Measurements from ENCODE around the gene MCAT. TPM values are rescaled to one million over a fixed set of nuclear protein-coding genes. Genes with fewer than 3 reads are reported as not detected.

MCAT gene
- total RNA-seq, 1 donor from 2014 or later: 12.7 TPM

- DNase-seq: no peak
- H3K27me3 Mint-ChIP-seq (ENCODE audit: unreplicated experiment): peaks cover 7% of the 10 kb centered on the region
- peaks cover 1% of the 10 kb centered on the region for H3K4me1 Mint-ChIP-seq (ENCODE audit: low read depth, unreplicated experiment)
- peaks cover 3% of the 10 kb centered on the region for H3K9me3 Mint-ChIP-seq (ENCODE audit: unreplicated experiment)
- H3K36me3 Mint-ChIP-seq (ENCODE audit: unreplicated experiment): no peaks in the 10 kb centered on the region
- no peak for TF ChIP-seq CTCF (IDR thresholded peaks at IDR 0.05; ENCODE audit: partially characterized antibody, unreplicated experiment)
- no peak overlapping the region for H3K27ac Mint-ChIP-seq (ENCODE audit: unreplicated experiment)
- no peak overlapping the region for H3K4me3 Mint-ChIP-seq (ENCODE audit: unreplicated experiment)
These were observed 15.7 kb upstream of the MCAT start for GRCh38 chr22:43158778-43159483.

DNA sequence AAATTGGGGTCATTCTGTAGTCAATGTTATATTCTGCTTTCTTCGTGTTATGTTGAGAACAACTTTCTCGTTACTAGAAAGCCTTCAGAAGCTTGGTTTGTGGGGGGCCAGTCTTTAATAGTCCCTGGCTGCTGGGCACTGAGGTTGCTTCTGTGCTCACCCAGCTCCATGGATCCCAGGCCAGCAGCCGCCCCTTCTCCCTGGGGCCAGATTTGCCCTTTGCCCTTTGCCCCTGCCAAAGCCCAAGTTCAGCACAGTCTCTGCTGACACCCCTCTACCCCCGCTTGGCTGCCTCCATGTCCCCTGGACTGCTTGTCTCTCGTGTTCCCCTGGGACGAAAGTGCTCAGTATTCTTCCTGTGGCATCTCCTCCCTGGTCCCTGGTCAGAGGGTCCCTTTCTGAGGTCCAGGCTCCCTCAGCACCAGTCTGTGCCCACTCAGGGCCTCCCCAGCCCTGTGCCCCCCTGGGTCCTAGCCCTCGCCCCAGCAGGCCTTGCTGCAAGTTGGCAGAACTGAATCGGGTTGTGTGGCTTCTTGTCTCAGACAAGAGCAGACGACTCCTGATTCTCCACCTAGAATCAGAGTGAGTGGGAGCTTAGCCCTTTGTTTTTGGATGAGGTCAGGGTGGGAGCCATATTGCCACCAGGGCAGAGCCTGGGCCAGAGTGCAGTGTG lies 14.8 kb upstream of the MCAT start:
- H3K4me1 Mint-ChIP-seq (ENCODE audit: low read depth, unreplicated experiment): peaks cover under 1% of the 10 kb centered on the region
- no peak for TF ChIP-seq CTCF (IDR thresholded peaks at IDR 0.05; ENCODE audit: partially characterized antibody, unreplicated experiment)
- peaks cover 5% of the 10 kb centered on the region for H3K27me3 Mint-ChIP-seq (ENCODE audit: unreplicated experiment)
- no peaks in the 10 kb centered on the region for H3K36me3 Mint-ChIP-seq (ENCODE audit: unreplicated experiment)
- DNase-seq: no peak
- H3K4me3 Mint-ChIP-seq (ENCODE audit: unreplicated experiment): no peak overlapping the region
- peaks cover 3% of the 10 kb centered on the region for H3K9me3 Mint-ChIP-seq (ENCODE audit: unreplicated experiment)
- no peak overlapping the region for H3K27ac Mint-ChIP-seq (ENCODE audit: unreplicated experiment)

DNA sequence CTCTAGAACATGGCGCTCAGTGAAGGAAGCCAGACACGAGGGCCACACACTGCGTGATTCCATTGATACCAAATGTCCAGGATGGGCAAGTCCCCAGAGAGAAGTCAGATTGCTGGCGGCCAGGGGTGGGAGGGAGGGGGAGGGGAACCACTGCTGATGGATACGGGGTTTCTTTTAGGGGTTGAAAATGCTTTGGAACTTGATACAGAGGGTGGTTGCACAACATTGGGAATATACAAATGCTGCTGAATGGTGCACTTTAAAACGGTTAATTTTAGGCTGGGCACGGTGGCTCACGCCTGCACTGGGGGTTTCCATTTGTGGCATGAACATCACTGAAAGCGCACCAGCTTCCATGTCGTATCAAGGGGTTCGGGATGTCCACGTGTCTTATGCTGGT lies 13.2 kb upstream of the MCAT start:
- Mint-ChIP-seq H3K36me3 (ENCODE audit: unreplicated experiment) (no peaks in the 10 kb centered on the region), H3K27me3 (ENCODE audit: unreplicated experiment) (peaks cover 5% of the 10 kb centered on the region), H3K27ac (ENCODE audit: unreplicated experiment) (no peak overlapping the region), H3K4me1 (ENCODE audit: low read depth, unreplicated experiment) (peaks cover 1% of the 10 kb centered on the region), H3K9me3 (ENCODE audit: unreplicated experiment) (peaks cover 3% of the 10 kb centered on the region), H3K4me3 (ENCODE audit: unreplicated experiment) (no peak overlapping the region)
- TF ChIP-seq CTCF (IDR thresholded peaks at IDR 0.05; ENCODE audit: partially characterized antibody, unreplicated experiment): no peak
- no peak for DNase-seq

DNA sequence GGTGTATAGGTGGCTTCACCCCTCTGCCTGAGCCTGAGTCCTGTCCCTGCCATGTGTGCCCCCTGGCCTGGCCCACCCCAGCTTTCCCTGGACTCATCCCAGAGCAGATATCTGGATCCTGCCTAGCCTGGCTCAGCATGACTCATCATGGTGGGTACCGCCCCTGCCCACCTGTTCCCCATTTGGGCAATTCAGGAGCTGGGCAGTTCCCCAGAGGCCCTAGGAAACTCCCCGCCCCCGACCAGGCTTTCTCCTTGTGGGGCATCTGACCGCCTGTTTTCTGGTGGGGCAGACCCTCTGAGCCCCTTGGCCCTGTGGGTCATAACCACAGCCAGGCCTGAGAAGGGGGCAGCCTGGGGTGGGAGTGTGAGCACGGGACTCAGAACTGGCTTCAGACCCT lies 12.6 kb upstream of the MCAT start:
- Mint-ChIP-seq H3K36me3 (ENCODE audit: unreplicated experiment) (no peaks in the 10 kb centered on the region), H3K9me3 (ENCODE audit: unreplicated experiment) (peaks cover 3% of the 10 kb centered on the region), H3K4me1 (ENCODE audit: low read depth, unreplicated experiment) (peaks cover 1% of the 10 kb centered on the region), H3K4me3 (ENCODE audit: unreplicated experiment) (no peak overlapping the region), H3K27me3 (ENCODE audit: unreplicated experiment) (peaks cover 8% of the 10 kb centered on the region), H3K27ac (ENCODE audit: unreplicated experiment) (no peak overlapping the region)
- TF ChIP-seq CTCF (IDR thresholded peaks at IDR 0.05; ENCODE audit: partially characterized antibody, unreplicated experiment): no peak
- no peak for DNase-seq

DNA sequence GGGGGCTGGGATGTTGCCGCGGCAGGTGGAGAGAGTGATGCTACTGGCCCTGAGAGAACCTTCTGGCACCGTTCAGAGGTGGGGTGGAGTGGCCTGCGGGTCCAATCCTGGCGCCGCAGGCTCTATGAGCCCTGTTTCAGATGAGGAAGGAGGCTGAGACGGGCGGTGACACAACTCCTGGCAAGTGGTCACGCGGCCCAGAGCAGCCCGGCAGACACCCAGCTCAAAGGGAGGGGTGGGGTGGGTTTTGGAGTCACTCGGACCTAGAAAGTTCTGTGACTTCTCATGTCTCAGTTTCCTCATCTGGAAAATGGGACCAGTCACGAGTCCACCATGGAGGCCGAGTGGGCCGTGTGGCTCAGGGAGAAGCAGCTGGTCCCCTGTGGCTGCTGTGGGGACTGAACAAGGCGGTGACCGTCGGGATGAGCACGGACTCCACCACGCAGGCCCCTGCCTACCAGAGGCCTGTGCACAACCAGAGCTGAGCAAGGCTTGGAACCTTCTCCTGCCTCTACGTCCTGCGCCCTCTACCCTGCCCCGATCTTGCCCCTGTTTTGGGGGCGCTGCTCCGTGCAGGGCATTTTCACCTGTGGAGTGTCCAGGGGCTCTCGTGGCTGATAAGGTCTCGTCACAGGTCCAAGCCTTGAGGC lies 11.8 kb upstream of the MCAT start:
- Mint-ChIP-seq H3K4me1 (ENCODE audit: low read depth, unreplicated experiment) (peaks cover 1% of the 10 kb centered on the region), H3K4me3 (ENCODE audit: unreplicated experiment) (no peak overlapping the region), H3K36me3 (ENCODE audit: unreplicated experiment) (no peaks in the 10 kb centered on the region), H3K27me3 (ENCODE audit: unreplicated experiment) (peaks cover 4% of the 10 kb centered on the region), H3K9me3 (ENCODE audit: unreplicated experiment) (no peaks in the 10 kb centered on the region), H3K27ac (ENCODE audit: unreplicated experiment) (no peak overlapping the region)
- TF ChIP-seq CTCF (IDR thresholded peaks at IDR 0.05; ENCODE audit: partially characterized antibody, unreplicated experiment): no peak
- no peak for DNase-seq
